Upper lobe of left lung (tissue), 6 donors: ENCODE measurements around the gene DOK7. TPM values are rescaled to one million over a fixed set of nuclear protein-coding genes. Genes with fewer than 3 reads are reported as not detected.
A peak's percentile ranks its signal among the peaks of the same experiment; 100 is the strongest.
"Not testable (repeated sequence)": the region's sequence is repeated elsewhere in the genome, so short reads cannot be mapped to it uniquely, and the experiment has no call there.

ENCODE experiments used
- ATAC-seq, 2 donors: fragments of 200-7000 bp; cut with Tn5 transposase; one replicate each; pipeline ENCODE4 v1.9.1; 2022; ENCODE audit warnings: mild to moderate bottlenecking in 2 of 2, moderate library complexity in 2 of 2; ENCODE audit not compliant: low FRiP score in 2 of 2
- DNase-seq, 2 donors: peaks; one replicate each; pipeline ENCODE4 v3.0.0-alpha.2; 2019 to 2020
- H3K27ac ChIP-seq, 4 donors: fragments of 200-600 bp; sonication (generic); one replicate each; pipeline ENCODE4 v1.5.1; 2016 to 2019
- H3K27me3 ChIP-seq, 4 donors: fragments of 200-600 bp; sonication (generic); one replicate each; pipeline ENCODE4 v1.5.1; 2017 to 2019
- H3K36me3 ChIP-seq, 4 donors: fragments of 200-600 bp; sonication (generic); one replicate each; pipeline ENCODE4 v1.5.1; 2016 to 2019
- H3K4me1 ChIP-seq, 4 donors: fragments of 200-600 bp; sonication (generic); one replicate each; pipeline ENCODE4 v1.5.1; 2018 to 2019
- H3K4me3 ChIP-seq, 4 donors: fragments of 200-600 bp; sonication (generic); one replicate each; pipeline ENCODE4 v1.5.1; 2017 to 2019; ENCODE audit warnings: mild to moderate bottlenecking in 2 of 4, moderate library complexity in 1 of 4
- H3K9me3 ChIP-seq, 4 donors: fragments of 200-600 bp; sonication (generic); one replicate each; pipeline ENCODE4 v1.5.1; 2018 to 2019
- EP300 ChIP-seq, 4 donors: sonication (generic); formaldehyde crosslinking; IDR thresholded peaks; one replicate each; pipeline ENCODE4 v1.5.1; 2017; ENCODE audit warnings: antibody characterized with exemption in 4 of 4, control low read depth in 2 of 4
- POLR2A ChIP-seq, 4 donors: fragments of 450-650 bp; IDR thresholded peaks; one replicate each; pipeline ENCODE4 v1.5.1; 2016 to 2017; ENCODE audit warnings: antibody characterized with exemption in 4 of 4, mild to moderate bottlenecking in 2 of 4
- POLR2AphosphoS5 ChIP-seq, 2 donors: sonication (generic); formaldehyde crosslinking; IDR thresholded peaks; one replicate each; pipeline ENCODE4 v1.5.1; 2017; ENCODE audit warnings: antibody characterized with exemption in 2 of 2
- WGBS, 2 donors: methylation state at CpG; one replicate each; pipeline ENCODE4 v1.1.5; 2017 to 2018; 5-methylcytosine and 5-hydroxymethylcytosine counted together
- total RNA-seq, 6 donors: library from RNA; depleted of rRNA in 4 of 6; stranded (reverse); fragments of >200 nt in 4 of 6; gene quantifications; one replicate each; pipeline versions ENCODE4 v1.1.0 to v1.2.1, GENCODE V29; 2016 to 2021
- TF ChIP-seq, protein P1 (sequence below), 6 experiments: fragments of 450-650 bp in 4 of 6; fragments of 200-600 bp in 2 of 6; sonication (generic) in 2 of 6; IDR thresholded peaks; one replicate each; pipeline ENCODE4 v1.5.1; 2016 to 2019; ENCODE audit warnings: antibody characterized with exemption in 6 of 6
- donor health status: DM: no; HTN: no; CAD: no; lungs with moderate emphysema.
- donor health status: DM: no; HTN: yes; CAD: no; lungs with severe emphysema.

The DOK7 gene
- total RNA-seq, 6 donors from 2014 or later = 2.1 to 16.0 (median 4.0) TPM

DNA sequence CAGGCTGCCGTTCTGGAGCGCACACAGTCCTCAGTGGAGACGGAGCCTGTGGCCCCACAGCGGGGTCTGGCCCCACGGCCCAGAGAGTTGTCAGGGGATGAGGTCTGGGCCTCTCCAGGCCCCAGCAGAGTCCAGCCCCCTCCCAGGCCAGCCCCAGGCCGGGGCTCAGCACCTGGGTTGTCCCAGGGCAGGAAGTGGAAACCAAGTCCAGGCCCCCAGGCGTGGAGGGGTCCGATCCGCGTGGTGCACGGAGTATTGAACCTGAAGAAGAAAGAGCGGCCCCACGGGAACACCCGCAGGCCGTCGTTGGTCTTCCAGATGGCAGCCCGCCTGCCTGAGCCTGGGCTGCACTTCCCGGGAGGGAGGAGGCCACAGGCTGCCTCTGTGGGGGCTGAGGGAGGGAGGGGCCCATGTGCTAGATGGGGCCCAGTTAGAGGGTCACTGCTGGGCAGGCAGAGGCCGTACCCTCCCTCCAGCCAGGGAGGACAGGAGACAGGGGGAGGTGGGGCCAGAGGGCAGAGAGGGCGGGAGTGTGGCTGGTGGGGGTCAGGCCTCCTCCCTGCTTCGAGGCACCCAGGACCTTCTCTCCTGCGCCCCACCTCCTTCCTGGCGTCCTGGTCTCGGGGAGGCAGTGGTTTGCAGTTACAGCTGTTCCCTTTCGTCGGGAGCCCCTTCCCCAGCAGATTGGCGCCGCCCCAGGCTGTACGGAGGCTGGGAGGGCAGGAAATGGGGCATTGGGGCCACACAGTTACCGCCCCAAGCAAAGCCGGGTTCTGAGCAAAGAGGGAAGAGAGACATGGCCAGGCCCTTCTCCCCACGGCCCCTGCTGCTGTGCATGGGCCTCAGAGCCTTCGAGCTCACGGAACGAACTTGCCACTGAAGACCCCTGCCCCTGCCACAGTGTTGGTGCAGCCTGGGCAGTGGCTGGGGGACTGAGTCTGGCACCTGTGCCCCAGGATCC, 13.3 kb upstream of the DOK7 start:
- H3K4me3 ChIP-seq = no peak overlapping the region
- no peak for TF ChIP-seq EP300 (IDR thresholded peaks at IDR 0.05)
- TF ChIP-seq POLR2A (IDR thresholded peaks at IDR 0.05) = no peak
- TF ChIP-seq, protein P1, sequence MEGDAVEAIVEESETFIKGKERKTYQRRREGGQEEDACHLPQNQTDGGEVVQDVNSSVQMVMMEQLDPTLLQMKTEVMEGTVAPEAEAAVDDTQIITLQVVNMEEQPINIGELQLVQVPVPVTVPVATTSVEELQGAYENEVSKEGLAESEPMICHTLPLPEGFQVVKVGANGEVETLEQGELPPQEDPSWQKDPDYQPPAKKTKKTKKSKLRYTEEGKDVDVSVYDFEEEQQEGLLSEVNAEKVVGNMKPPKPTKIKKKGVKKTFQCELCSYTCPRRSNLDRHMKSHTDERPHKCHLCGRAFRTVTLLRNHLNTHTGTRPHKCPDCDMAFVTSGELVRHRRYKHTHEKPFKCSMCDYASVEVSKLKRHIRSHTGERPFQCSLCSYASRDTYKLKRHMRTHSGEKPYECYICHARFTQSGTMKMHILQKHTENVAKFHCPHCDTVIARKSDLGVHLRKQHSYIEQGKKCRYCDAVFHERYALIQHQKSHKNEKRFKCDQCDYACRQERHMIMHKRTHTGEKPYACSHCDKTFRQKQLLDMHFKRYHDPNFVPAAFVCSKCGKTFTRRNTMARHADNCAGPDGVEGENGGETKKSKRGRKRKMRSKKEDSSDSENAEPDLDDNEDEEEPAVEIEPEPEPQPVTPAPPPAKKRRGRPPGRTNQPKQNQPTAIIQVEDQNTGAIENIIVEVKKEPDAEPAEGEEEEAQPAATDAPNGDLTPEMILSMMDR (IDR thresholded peaks at IDR 0.05) = no peak
- no peak for TF ChIP-seq POLR2AphosphoS5 (IDR thresholded peaks at IDR 0.05)
- no peaks in the 10 kb centered on the region for H3K27me3 ChIP-seq
- WGBS, 2 donors = 73 to 79% methylated on average over 12 to 31 of the region's 35 CpGs
- DNase-seq (peak in 1 of 2 donors; percentile 74), ATAC-seq (peak in 1 of 2 donors; percentile 8)
- H3K36me3 ChIP-seq = no peaks in the 10 kb centered on the region
- H3K27ac ChIP-seq = no peak overlapping the region
- H3K9me3 ChIP-seq = no peaks in the 10 kb centered on the region
- no peaks in the 10 kb centered on the region for H3K4me1 ChIP-seq

DNA sequence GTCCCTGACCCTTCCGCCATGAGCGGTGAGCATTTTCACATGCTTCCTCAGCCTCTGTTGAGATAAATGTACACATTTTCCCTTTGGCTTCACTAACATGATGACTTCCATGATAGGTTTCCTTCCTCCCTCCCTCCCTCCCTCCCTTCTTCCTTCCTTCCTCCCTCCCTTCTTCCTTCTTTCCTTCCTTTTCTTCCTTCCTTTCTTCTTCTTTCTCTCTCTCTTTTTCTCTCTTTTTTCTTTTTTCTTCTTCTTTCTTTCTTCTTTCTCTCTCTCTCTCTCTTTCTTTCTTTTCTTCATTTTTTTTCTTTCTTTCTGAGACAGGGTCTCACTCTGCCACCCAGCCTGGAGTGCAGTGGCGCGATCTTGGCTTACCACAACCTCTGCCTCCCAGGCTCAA, 12.5 kb upstream of the DOK7 start:
- TF ChIP-seq EP300 (IDR thresholded peaks at IDR 0.05) (no peak), POLR2AphosphoS5 (IDR thresholded peaks at IDR 0.05) (no peak), POLR2A (IDR thresholded peaks at IDR 0.05) (no peak)
- TF ChIP-seq, protein P1 (IDR thresholded peaks at IDR 0.05) = no peak
- DNase-seq (no peak), ATAC-seq (no peak)
- Histone ChIP-seq H3K36me3 (no peaks in the 10 kb centered on the region), H3K27me3 (no peaks in the 10 kb centered on the region), H3K9me3 (peaks cover under 1 to 8% (median 5%) of the 10 kb centered on the region in 4 donors), H3K4me3 (no peak overlapping the region), H3K27ac (no peak overlapping the region), H3K4me1 (no peaks in the 10 kb centered on the region)
- 96 to 97% methylated on average over 4 of the region's 4 CpGs for WGBS, 2 donors

DNA sequence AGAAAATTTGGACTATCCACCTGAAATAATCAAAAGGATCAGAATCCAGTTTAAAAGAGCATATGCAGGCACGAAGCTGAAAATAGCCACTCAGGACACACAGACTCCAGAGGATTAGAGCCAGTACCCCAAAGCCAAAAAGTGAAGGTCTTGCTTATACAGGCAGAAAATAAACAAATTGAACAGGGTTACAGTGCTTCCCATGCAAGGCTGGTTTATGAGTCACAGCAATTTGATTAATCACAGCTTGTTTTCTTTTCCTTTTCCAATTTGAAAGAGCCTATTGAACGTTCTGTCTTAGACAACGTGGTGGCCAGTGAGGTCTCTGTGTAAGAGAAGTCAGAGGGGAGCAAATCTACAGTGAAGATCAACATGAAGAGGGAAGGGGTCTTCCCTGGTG, 11.2 kb upstream of the DOK7 start:
- ATAC-seq (no peak), DNase-seq (no peak)
- peaks cover 3 to 13% (median 9%) of the 10 kb centered on the region in 4 donors for H3K9me3 ChIP-seq
- no peak overlapping the region for H3K27ac ChIP-seq
- H3K27me3 ChIP-seq = no peaks in the 10 kb centered on the region
- 65 to 69% methylated on average over 3 of the region's 3 CpGs for WGBS, 2 donors
- no peak for TF ChIP-seq POLR2AphosphoS5 (IDR thresholded peaks at IDR 0.05)
- no peak for TF ChIP-seq EP300 (IDR thresholded peaks at IDR 0.05)
- TF ChIP-seq, protein P1 (IDR thresholded peaks at IDR 0.05) = no peak
- no peak for TF ChIP-seq POLR2A (IDR thresholded peaks at IDR 0.05)
- H3K4me1 ChIP-seq = no peaks in the 10 kb centered on the region
- no peaks in the 10 kb centered on the region for H3K36me3 ChIP-seq
- no peak overlapping the region for H3K4me3 ChIP-seq

DNA sequence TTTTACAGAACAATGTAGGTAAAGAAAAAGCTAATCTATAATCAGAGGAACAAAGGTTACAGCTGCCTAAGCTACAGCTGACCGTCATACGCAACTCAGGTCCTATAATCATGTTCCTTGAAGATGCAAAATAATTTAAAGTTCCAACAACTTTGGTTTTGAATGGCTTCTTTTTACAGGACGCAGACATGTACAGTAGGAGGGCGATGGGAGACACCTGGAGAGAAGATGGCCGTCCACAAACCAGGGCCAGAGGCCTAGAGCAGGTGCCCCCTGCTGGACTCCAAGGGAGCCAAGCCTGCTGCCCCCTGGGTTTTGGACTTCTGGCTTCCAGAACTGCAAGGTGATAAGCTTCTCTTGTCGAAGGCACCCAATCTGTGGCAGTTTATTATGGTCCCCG, 10.7 kb upstream of the DOK7 start:
- no peak for DNase-seq
- Histone ChIP-seq H3K36me3 (no peaks in the 10 kb centered on the region), H3K27ac (no peak overlapping the region), H3K4me1 (no peaks in the 10 kb centered on the region), H3K27me3 (no peaks in the 10 kb centered on the region), H3K4me3 (no peak overlapping the region), H3K9me3 (peaks cover 3 to 13% (median 9%) of the 10 kb centered on the region in 4 donors)
- peak in 1 of 2 donors; percentile 43 for ATAC-seq
- TF ChIP-seq POLR2AphosphoS5 (IDR thresholded peaks at IDR 0.05) (no peak), POLR2A (IDR thresholded peaks at IDR 0.05) (no peak)
- TF ChIP-seq, protein P1 (IDR thresholded peaks at IDR 0.05) = peak in 1 of 6 experiments; percentile 6
- 78 to 81% methylated on average over 7 of the region's 7 CpGs for WGBS, 2 donors

DNA sequence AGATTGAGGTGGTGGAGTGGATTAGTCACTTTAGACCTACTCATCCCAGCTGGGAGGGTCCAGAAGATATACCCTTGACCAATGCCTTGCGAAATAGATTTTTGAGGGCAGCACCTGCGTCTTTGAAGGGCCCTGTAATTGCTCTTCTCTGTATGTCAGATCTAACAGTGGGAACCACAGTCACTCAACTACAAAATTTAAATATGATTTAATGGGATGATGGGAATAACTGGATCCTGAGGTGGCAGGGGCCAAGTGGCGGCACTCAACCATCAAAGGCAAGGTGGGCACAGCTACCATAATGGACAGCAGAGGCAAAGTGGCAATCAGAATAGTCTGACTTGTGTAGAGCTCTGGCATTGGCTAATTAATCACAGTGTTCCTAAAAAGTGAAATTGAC, 7.5 kb upstream of the DOK7 start:
- H3K4me1 ChIP-seq, H3K27ac ChIP-seq, H3K4me3 ChIP-seq, DNase-seq, H3K36me3 ChIP-seq, ATAC-seq, H3K27me3 ChIP-seq: not testable (repeated sequence)
- 94% methylated on average over 3 of the region's 3 CpGs for WGBS, 2 donors
- H3K9me3 ChIP-seq = peaks cover 3 to 13% (median 9%) of the 10 kb centered on the region in 4 donors
